SK-N-SH (cell line): ENCODE data around the gene LMX1A. TPM values are rescaled to one million over a fixed set of nuclear protein-coding genes. Genes with fewer than 3 reads are reported as not detected.

Experiments used
- CTCF ChIA-PET: fragments of 300-600, 350-600 bp; formaldehyde crosslinking; extraction: SDS; loops from one replicate; lab custom pipeline; 2021; lab: Yijun Ruan, JAX
- POLR2A ChIA-PET: fragments of 350-600 bp; sonication (Branson Sonifier 250); formaldehyde crosslinking; extraction: SDS; loops from one replicate; lab custom pipeline; 2020; ENCODE audit warnings: antibody characterized with exemption, inconsistent platforms; lab: Yijun Ruan, JAX
- DNase-seq: peaks from one replicate; pipeline ENCODE4 v3.0.0; 2012
- H2AFZ ChIP-seq: fragments of 200-600 bp; sonication (generic); 2 replicates; pipeline ENCODE4 v1.8.1; 2016; ENCODE audit warnings: antibody characterized with exemption, mild to moderate bottlenecking, low read depth
- H3F3A ChIP-seq: fragments of 200-600 bp; sonication (generic); replicated peaks from 2 replicates; pipeline ENCODE3; 2016; ENCODE audit warnings: antibody characterized with exemption, mild to moderate bottlenecking; ENCODE audit not compliant: insufficient read depth
- H3K27ac ChIP-seq, 2 experiments: fragments of 200-500 bp in 1 of 2; fragments of 200-600 bp in 1 of 2; sonication (Bioruptor generic) in 1 of 2; sonication (generic), shearing (Covaris generic) in 1 of 2; 2 replicates each; pipeline versions ENCODE4 v1.5.1 to v1.6.1; 2014 to 2016; ENCODE audit warnings: low read depth in 2 of 2, inconsistent platforms in 1 of 2, low read length in 1 of 2, mild to moderate bottlenecking in 1 of 2, mixed read lengths in 1 of 2
- H3K27me3 ChIP-seq: fragments of 200-600 bp; sonication (generic), shearing (Covaris generic); 2 replicates; pipeline ENCODE4 v1.6.1; 2016; ENCODE audit warnings: mixed run types; ENCODE audit not compliant: insufficient read depth
- H3K36me3 ChIP-seq, 2 experiments: fragments of 200-500 bp in 1 of 2; fragments of 200-600 bp in 1 of 2; sonication (Bioruptor generic) in 1 of 2; sonication (generic) in 1 of 2; replicated peaks in 1 of 2; 2 replicates each; pipeline versions ENCODE3 to v1.5.1; 2014 to 2016; ENCODE audit warnings: low read length in 1 of 2, mild to moderate bottlenecking in 1 of 2; ENCODE audit not compliant: insufficient read depth in 2 of 2, control insufficient read depth in 1 of 2
- H3K4me1 ChIP-seq, 2 experiments: fragments of 200-500 bp in 1 of 2; fragments of 200-600 bp in 1 of 2; sonication (Bioruptor generic) in 1 of 2; sonication (generic), shearing (Covaris generic) in 1 of 2; 2 replicates each; pipeline versions ENCODE4 v1.5.1 to v1.6.1; 2014 to 2016; ENCODE audit warnings: low read depth in 1 of 2, low read length in 1 of 2, mixed run types in 1 of 2; ENCODE audit not compliant: insufficient read depth in 2 of 2, control insufficient read depth in 1 of 2
- H3K4me2 ChIP-seq: fragments of 200-600 bp; sonication (generic), shearing (Covaris generic); 2 replicates; pipeline ENCODE4 v1.6.1; 2017; ENCODE audit warnings: mixed run types
- H3K4me3 ChIP-seq, 2 experiments: fragments of 200-500 bp in 1 of 2; fragments of 200-600 bp in 1 of 2; sonication (Bioruptor generic) in 1 of 2; sonication (generic), shearing (Covaris generic) in 1 of 2; 2 replicates each; pipeline versions ENCODE4 v1.5.1 to v1.8.1; 2014 to 2016; ENCODE audit warnings: low read depth in 2 of 2, inconsistent platforms in 1 of 2, low read length in 1 of 2, mild to moderate bottlenecking in 1 of 2, mixed read lengths in 1 of 2, moderate library complexity in 1 of 2
- H3K79me2 ChIP-seq: fragments of 200-600 bp; sonication (generic); 2 replicates; pipeline ENCODE4 v1.8.1; 2017; ENCODE audit warnings: mild to moderate bottlenecking; ENCODE audit not compliant: insufficient read depth
- H3K9ac ChIP-seq: fragments of 200-600 bp; sonication (generic); 2 replicates; pipeline ENCODE4 v1.6.1; 2017; ENCODE audit warnings: mixed run types
- H3K9me2 ChIP-seq: fragments of 200-600 bp; sonication (generic); 2 replicates; pipeline ENCODE4 v1.6.1; 2017; ENCODE audit warnings: mixed run types
- H3K9me3 ChIP-seq: fragments of 200-600 bp; sonication (generic); 2 replicates; pipeline ENCODE4 v1.6.1; 2017; ENCODE audit warnings: mixed run types, mild to moderate bottlenecking, moderate library complexity
- H4K20me1 ChIP-seq: fragments of 200-600 bp; sonication (generic); 2 replicates; pipeline ENCODE4 v1.6.1; 2017; ENCODE audit warnings: mild to moderate bottlenecking, mixed run types; ENCODE audit not compliant: insufficient read depth
- CHD2 ChIP-seq: fragments of 150-350 bp; IDR thresholded peaks from 2 replicates; pipeline ENCODE4 v1.6.1; 2018; ENCODE audit warnings: low read length; ENCODE audit not compliant: partially characterized antibody
- CTCF ChIP-seq: fragments of 200-600 bp; sonication (generic); IDR thresholded peaks from 2 replicates; pipeline ENCODE4 v1.6.1; 2017; ENCODE audit warnings: antibody characterized with exemption, mild to moderate bottlenecking, moderate library complexity
- EZH2phosphoT487 ChIP-seq: fragments of 200-600 bp; sonication (generic); IDR thresholded peaks from 2 replicates; pipeline ENCODE4 v1.6.1; 2017; ENCODE audit warnings: low read depth, mixed run types, mild to moderate bottlenecking, antibody characterized with exemption, moderate library complexity, borderline replicate concordance
- FOSL2 ChIP-seq: IDR thresholded peaks from 2 replicates; pipeline ENCODE4 v1.4.0; 2012; ENCODE audit warnings: low read depth, mild to moderate bottlenecking, moderate library complexity, borderline replicate concordance
- FOXJ3 ChIP-seq: sonication (generic); formaldehyde crosslinking; IDR thresholded peaks from 2 replicates; pipeline ENCODE4 v1.5.1; 2020; ENCODE audit warnings: mild to moderate bottlenecking, missing genetic modification reagents
- GABPA ChIP-seq: IDR thresholded peaks from 2 replicates; pipeline ENCODE4 v1.4.0; 2012; ENCODE audit warnings: low read depth, mild to moderate bottlenecking
- IRF3 ChIP-seq: fragments of 150-350 bp; IDR thresholded peaks from 2 replicates; pipeline ENCODE4 v1.6.1; 2016; ENCODE audit warnings: mild to moderate bottlenecking, low read depth, low read length
- MEF2A ChIP-seq: IDR thresholded peaks from 2 replicates; pipeline ENCODE4 v1.4.0; 2012; ENCODE audit warnings: low read depth, borderline replicate concordance
- MXI1 ChIP-seq: IDR thresholded peaks from 2 replicates; pipeline ENCODE4 v1.6.1; 2012; ENCODE audit warnings: mild to moderate bottlenecking, low read depth, low read length, improper control_type of control experiment
- POLR2AphosphoS5 ChIP-seq: IDR thresholded peaks from 2 replicates; pipeline ENCODE4 v1.6.1; 2012; ENCODE audit warnings: low read depth, low read length
- REST ChIP-seq: IDR thresholded peaks from 2 replicates; pipeline ENCODE4 v1.6.1; 2012; ENCODE audit warnings: mild to moderate bottlenecking, low read depth, low read length, moderate library complexity
- RFX5 ChIP-seq: IDR thresholded peaks from 2 replicates; pipeline ENCODE4 v1.6.1; 2012; ENCODE audit warnings: mild to moderate bottlenecking, improper control_type of control experiment, low read length
- RXRA ChIP-seq: IDR thresholded peaks from 2 replicates; pipeline ENCODE4 v1.4.0; 2012; ENCODE audit warnings: low read depth, mild to moderate bottlenecking, borderline replicate concordance
- SMC3 ChIP-seq: IDR thresholded peaks from 2 replicates; pipeline ENCODE4 v1.6.1; 2012; ENCODE audit warnings: low read depth, low read length, improper control_type of control experiment
- TAF1 ChIP-seq: IDR thresholded peaks from 2 replicates; pipeline ENCODE4 v1.6.1; 2012; ENCODE audit warnings: low read depth, mild to moderate bottlenecking, low read length, moderate library complexity, borderline replicate concordance
- TEAD4 ChIP-seq: IDR thresholded peaks from 2 replicates; pipeline ENCODE4 v1.4.0; 2012; ENCODE audit warnings: mild to moderate bottlenecking, borderline replicate concordance; ENCODE audit not compliant: insufficient read depth
- YY1 ChIP-seq: IDR thresholded peaks from 2 replicates; pipeline ENCODE4 v1.4.0; 2012; ENCODE audit warnings: low read depth, mild to moderate bottlenecking
- ZBTB33 ChIP-seq: IDR thresholded peaks from 2 replicates; pipeline ENCODE4 v1.4.0; 2012; ENCODE audit warnings: low read depth, borderline replicate concordance
- WGBS: methylation state at CpG from one replicate; pipeline ENCODE4 v1.1.6; 2017; ENCODE audit warnings: low lambda C conversion rate; 5-methylcytosine and 5-hydroxymethylcytosine counted together
- polyA plus RNA-seq, 3 experiments: library from polyadenylated mRNA; depleted of rRNA; stranded (reverse); fragments of >200 nt; gene quantifications; 2 replicates each; pipeline ENCODE4 v1.2.3, GENCODE V29; 2012

Gene LMX1A
- polyA plus RNA-seq, 1 of the 3 experiments (the other 2 are of a cell fraction): not detected

GRCh38 chr1:165383067-165383466 is 26.6 kb upstream of the LMX1A start:
- Histone ChIP-seq H3K4me3 (no peak overlapping the region), H3K27me3 (peaks cover 27% of the 10 kb centered on the region), H3K4me2 (no peak overlapping the region), H2AFZ (no peak overlapping the region), H3K9ac (no peak overlapping the region), H3K9me3 (no peaks in the 10 kb centered on the region), H4K20me1 (no peaks in the 10 kb centered on the region), H3K36me3 (no peaks in the 10 kb centered on the region), H3K4me1 (no peaks in the 10 kb centered on the region), H3K27ac (no peak overlapping the region), H3F3A (peaks cover 3% of the 10 kb centered on the region), H3K9me2 (no peaks in the 10 kb centered on the region), H3K79me2 (no peaks in the 10 kb centered on the region)
- no peak for TF ChIP-seq POLR2AphosphoS5
- no peak for TF ChIP-seq TEAD4
- TF ChIP-seq TAF1: no peak
- POLR2A ChIA-PET: no interaction called here
- CTCF ChIA-PET: interaction anchor here (1.5 to 6.7 kb wide), 6 partner anchors 10 to 219 kb away, joined by 3 to 59 read pairs (median 13); no protein-coding TSS in a partner anchor
- 55% methylated on average over 6 of the region's 6 CpGs for WGBS
- DNase-seq: no peak

GRCh38 chr1:165381745-165382505 is 25.4 kb upstream of the LMX1A start:
- Histone ChIP-seq H3K9ac (no peak overlapping the region), H3K9me2 (no peaks in the 10 kb centered on the region), H3K9me3 (no peaks in the 10 kb centered on the region), H3K27me3 (peaks cover 24% of the 10 kb centered on the region), H3K4me1 (no peaks in the 10 kb centered on the region), H3K79me2 (no peaks in the 10 kb centered on the region), H3K4me2 (no peak overlapping the region), H3K27ac (no peak overlapping the region), H4K20me1 (no peaks in the 10 kb centered on the region), H3F3A (no peaks in the 10 kb centered on the region), H3K36me3 (no peaks in the 10 kb centered on the region), H3K4me3 (no peak overlapping the region), H2AFZ (no peak overlapping the region)
- 50% methylated on average over 6 of the region's 6 CpGs for WGBS
- CTCF ChIA-PET: interaction anchor here (1.9 to 6.7 kb wide), 3 partner anchors 11 to 211 kb away, joined by 6 to 59 read pairs (median 18); no protein-coding TSS in a partner anchor
- DNase-seq: no peak
- TF ChIP-seq ZBTB33 (no peak), YY1 (no peak), IRF3 (no peak), EZH2phosphoT487 (no peak), TAF1 (no peak), CTCF (no peak), RFX5 (no peak), FOSL2 (no peak), MXI1 (no peak), SMC3 (no peak), FOXJ3 (CRISPR knock-in tag) (no peak), CHD2 (no peak), GABPA (no peak), MEF2A (no peak), RXRA (no peak), REST (no peak)
- POLR2A ChIA-PET: no interaction called here
